CD4-positive, alpha-beta T cell treated with Interleukin-15 for 4 hours (primary cell): ENCODE measurements around the gene DHRS9.

ENCODE experiments used
- DNase-seq: peaks from one replicate; pipeline ENCODE4 v3.0.0-alpha.2; 2020; ENCODE audit warnings: low spot score

The DHRS9 gene

GRCh38 chr2:169065864-169066517, 3.4 kb upstream of the DHRS9 start:
- no peak for DNase-seq

- no peak for DNase-seq
Measured at GRCh38 chr2:169066897-169067296, 2.5 kb upstream of the DHRS9 start.

GRCh38 chr2:169069833-169070232, 470 bp downstream of the DHRS9 start:
- DNase-seq = no peak

GRCh38 chr2:169071455-169071854, 2.1 kb downstream of the DHRS9 start:
- no peak for DNase-seq

DNA sequence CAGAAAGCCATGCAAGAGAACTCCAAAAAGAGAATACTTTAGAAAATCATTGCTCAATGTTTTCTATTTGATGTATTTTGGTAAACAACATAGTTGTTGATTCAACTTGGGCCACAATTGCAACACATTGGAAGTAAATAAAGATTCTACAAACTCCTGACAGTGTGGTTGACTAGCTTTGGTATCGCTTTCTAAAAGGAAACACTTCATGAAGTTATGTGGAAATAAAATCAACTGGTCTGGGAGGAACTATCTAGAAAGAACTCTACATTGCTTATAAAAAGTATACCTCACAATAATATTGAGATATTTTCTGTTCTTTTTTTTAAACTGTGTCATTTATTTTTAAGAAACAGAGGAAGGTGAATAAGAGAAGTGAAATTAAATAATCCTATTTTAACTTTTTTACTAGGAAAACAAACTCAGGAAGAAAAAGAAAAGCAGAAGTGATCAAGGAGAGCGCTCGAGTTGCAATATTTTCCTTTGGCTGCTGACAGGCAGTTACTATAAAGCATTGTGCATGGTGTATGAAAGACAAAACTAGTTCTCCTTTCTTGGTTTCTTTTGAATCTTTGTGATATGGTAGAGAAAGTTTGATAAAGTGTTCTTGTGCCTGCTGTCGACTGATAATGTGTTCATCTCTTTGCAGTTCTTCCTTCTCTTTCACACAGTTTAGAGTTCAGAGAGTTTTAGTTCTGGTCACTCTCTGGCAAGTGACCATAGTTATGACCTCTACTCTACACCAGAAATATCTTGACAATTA, 3.0 kb downstream of the DHRS9 start:
- no peak for DNase-seq

DNA sequence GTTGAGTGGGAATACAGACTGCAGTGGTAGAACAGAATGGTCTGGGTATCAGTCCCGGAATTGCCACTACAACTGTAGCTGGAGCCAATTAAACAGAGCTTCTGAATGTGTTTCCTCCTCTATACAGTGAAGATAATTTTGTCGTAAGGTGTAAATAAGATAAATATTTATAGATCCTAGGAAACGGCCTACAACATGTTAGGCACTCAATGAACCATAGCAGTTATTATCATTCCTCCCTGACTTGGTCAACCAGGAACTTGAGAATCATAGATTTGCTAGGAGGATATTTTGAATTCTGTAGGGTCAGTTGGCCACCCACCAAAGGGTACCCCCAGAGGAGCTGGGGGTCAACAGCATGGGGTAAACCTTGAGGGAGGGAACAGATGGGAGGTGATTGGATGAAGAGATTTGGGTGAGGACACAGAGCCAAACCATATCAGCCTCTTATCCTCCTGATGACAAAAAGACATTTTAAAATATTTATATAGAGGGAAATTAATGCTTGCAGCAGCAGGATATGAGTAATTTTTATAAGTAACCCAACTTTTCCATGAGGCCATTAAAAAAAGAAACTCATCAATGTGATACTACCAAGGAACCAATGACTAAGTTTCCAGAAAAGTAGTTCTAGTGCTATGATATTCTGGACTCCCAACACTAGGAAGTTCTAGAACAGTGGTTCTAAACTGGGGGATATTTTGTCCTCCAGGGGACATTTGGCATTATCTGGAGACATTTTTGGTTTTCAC, 4.0 kb downstream of the DHRS9 start:
- no peak for DNase-seq

DNA sequence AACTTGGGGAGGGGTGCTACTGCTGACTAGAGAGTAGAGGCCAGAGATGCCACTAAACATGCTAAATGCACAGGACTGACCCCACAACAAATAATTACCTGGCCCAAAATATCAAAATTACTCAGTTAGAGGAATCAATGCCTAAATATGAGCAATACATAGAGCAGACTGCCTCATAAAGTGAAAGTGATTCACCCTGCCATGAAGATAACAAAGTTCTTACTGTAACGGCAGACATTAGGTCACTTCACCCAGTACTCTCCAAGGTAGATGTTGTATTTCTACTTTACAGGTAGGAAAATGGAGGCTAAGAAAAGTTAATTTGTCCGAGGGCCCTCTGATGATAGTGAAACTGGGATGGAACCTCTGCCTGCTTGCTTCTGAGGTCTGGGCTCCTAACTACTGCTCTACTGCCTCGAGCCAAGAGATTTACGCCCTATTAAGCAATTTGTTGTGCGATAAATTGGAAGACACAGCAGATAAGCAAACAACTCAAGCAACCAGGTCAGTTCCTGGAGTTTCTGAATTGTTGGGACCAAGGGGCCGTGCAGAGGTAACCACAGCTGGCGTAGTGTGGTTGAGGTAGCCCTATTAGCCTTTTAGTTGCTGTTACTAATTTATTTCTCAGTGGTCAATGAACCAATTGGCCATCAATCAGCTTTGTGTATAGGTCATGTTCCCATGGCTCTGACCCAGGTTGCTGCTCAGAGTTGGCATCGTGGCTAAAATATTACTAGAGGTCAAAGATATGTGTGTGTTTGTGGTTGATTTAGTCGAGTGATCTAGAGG, 4.8 kb downstream of the DHRS9 start:
- no peak for DNase-seq

DNA sequence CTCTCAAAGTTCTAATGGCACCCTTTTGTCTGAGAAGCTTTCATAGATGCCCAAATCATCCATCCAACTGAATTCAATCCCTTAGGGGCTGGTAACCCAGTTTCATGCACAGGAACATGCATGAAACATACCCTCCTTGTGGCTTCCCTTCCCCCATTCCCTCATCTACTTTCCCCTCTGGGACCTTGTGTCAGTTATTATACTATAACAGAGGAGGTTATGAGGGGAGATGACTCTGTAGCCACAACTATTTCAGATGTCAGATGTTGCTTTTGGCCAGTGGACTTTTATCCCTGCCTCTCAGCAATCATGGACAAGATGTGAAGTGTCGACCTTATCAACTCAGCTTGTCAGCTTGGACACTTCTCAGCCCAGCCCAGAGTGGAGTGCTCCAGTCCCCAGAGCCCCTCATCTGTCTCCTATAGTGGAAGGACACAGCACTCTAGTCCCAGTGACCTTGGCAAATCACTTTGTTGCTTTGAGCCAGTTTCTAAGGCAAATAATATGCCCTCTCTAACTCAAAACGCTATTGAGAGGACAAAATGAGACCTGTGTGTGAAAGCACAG, 8.4 kb downstream of the DHRS9 start:
- no peak for DNase-seq

DNA sequence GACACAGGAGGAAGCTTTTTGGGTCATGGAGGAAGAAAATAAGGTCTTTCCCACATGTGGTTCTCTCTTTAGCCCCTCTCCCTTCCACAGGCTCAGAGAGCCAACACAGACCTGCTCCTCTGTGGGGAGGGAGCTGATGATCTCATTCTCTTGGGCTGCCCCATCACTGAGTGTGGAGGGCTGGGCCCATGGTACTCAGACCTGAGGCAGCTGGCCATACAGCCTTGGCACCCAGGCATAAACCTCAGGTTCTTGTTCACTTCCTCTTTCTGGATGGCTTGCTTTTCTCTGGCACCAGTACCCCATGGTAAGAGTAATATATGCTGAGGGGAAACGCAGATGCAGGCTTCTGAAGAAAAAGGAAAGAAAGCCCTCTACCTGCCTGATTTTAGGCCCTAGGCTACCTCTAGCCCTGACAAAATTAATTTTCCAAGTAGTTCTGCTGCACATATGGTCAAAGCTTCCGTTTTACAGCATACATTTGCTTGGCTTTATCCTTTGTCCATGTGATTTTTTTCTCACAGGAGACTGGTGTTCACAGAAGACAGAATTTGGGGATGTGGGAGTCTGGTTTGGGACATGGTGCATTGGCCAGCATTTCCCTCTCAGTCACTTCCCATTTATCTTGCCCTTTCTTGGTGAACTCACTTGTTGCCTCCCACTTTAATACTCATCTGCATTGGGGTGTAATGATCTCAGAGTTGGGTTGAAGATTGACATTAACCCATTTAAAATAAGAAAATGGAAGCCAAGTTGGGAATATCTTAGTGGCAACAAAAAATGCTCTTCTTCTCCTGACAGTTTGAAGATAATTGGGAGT, 11.1 kb downstream of the DHRS9 start:
- peak; percentile 6 for DNase-seq

DNA sequence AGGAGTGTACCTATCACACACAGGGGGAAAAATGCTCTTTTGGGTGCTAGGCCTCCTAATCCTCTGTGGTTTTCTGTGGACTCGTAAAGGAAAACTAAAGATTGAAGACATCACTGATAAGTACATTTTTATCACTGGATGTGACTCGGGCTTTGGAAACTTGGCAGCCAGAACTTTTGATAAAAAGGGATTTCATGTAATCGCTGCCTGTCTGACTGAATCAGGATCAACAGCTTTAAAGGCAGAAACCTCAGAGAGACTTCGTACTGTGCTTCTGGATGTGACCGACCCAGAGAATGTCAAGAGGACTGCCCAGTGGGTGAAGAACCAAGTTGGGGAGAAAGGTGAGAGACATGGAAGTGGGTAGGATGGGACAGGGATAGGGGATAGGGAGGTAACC, 12.2 kb downstream of the DHRS9 start:
- DNase-seq = no peak

GRCh38 chr2:169082995-169083394, 13.6 kb downstream of the DHRS9 start:
- no peak for DNase-seq

DNA sequence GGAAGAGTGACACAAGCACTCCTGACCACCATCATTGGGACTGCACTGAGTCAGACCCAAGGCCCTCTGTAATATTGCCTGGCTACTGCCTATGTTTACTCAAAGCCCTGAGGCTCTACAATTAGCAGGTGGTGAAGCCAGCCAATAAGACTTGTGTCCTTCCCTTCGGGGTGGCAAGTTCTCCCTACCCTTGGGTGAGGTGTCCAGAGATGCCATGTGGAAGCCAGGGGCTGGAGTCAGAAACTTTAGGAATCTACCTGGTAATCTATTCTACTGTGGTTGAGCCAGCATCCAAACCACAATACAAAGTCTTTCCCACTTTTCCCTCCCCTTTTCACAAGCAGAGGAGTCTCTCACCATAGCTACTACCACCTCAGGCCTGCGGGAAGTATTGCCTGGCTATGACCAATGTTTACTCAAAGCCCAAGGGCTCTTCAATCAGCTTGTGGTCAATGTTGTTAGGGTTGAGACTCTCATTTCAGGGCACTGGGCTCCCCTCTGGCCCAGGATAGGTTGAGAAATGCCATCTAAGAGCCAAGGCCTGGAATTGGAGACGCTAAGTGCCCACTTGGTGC, 17.6 kb downstream of the DHRS9 start:
- no peak for DNase-seq

DNA sequence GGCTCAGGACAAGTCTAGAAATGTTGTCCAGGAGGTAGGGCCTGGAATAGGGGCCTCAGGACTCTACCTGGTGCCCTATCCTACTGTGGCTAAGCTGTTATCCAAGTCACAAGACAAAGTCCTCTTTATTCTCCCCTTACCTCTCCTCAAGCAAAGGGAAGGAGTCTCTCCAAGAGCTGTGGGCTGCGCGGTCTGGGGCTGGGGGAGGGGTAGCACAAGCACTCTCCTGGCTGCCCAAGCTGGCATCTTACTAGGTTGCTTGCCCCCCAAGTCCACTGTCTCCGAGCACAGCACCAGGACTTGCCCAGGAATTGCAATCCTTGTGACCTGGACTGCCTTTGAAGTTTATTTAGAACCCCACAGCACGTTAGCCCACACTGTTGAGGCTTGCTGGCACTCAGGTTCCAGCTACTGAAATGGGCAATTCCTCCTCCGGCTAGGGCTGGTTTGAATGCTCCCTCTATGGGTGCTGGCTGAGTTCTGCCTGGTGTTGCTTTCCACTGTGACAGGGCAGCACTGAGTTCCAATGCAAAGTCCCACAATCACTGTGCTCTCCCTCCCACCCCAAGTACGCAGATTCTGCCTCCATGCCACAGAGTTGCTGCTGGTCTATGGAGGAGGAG, 18.5 kb downstream of the DHRS9 start:
- no peak for DNase-seq

DNA sequence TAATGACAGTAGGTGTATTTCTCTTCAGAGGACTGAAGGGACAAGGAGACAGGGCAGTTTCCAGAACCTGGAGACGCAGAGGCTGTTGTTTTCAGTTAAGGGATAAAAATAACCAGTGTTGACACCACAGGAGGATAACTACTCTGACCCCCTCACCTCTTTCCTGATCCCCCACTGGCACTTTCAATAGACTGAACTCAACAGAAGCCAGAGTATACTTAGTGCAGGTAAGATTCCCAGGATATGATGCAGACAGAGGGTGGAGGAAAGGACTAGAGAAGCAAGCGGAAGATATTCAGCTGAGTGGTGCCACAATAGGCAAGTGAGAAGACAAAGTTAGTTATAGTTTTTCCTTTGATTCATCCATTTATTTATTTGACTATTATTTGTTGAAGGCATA, 19.8 kb downstream of the DHRS9 start:
- no peak for DNase-seq

DNA sequence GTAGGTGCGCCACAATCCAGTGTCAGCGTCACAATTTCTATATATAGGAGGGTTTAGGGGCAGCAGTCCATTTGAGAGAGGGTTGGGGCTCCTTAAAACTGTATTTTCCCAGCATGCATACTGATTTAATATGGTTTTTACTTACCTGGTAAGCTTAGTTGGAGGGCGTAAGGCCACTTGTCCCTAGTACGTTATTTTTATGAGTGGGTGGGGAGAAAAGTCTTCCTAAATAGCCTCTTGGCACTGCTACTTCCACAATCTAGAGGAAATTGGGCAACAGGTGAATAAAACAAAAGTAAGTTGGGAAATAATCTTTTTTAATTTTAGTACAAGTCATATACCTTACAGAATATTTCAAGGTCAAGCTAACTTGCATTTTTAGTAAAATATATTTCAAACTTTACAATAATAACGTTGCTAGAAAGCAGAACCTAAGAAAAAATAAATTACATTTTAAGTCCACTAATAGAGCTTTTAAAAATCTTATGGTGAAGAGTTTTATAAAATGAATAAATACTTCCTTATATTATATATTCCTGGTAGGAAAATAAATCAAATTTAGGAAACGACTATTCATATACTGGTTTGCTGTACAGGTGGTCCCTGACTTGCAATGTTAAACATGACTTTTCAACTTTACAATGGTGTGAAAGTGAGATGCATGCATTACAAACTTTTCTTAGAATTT, 20.9 kb downstream of the DHRS9 start:
- no peak for DNase-seq

- DNase-seq = no peak
Measured at GRCh38 chr2:169091256-169091655, 21.9 kb downstream of the DHRS9 start.

DNA sequence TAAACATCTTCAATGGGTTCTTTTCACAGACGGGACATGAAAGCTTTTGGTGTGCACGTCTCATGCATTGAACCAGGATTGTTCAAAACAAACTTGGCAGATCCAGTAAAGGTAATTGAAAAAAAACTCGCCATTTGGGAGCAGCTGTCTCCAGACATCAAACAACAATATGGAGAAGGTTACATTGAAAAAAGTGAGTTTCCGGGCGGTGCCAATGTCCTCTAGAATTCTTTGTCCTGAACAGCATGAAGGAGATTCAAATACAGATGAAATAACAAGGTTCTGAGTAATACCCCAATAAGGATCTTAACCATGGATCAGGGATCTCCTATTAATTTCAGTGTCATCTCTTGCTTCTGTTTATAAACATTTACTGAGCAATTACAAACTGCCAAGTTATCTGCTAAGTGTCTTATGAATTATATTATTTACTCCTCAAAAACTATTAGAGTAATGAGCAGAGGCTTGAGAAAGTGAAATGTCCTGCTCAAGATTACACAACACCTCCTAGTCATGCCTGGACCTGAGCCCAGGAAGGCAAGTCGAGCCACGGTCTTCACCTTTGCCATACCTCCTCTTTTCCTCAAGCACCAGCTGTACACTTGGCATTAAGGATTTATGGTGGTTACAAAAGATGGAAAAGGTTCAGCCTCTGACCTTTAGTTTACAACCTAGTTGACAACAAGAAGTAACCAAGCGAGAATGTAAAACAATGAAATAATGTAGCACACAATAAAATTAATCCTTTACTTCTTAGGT, 22.6 kb downstream of the DHRS9 start:
- no peak for DNase-seq

DNA sequence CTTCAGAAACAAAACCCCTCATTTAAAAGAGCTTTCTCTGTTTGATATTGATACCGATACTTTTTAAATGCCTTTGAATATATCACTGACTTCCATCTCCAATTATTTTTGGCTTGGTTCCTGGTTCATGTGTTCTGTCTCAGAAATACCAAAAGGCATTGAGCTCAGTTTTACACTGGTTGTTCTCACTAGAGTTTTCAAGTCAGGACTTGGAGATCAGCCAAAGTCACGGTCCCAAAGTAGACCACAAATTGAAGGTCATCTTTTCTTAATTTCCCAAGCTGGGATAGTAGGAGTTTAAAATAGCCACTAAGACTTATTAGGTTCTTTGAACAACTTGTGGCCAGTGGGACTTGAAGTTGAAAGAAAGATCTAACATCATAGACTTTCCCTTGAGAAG, 24.2 kb downstream of the DHRS9 start:
- no peak for DNase-seq

- DNase-seq = no peak
Measured at GRCh38 chr2:169094676-169095075, 25.3 kb downstream of the DHRS9 start.
